Stimulated activated naive CD4-positive, alpha-beta T cell treated with Interleukin-2 at 50 U/mL for 16 hours (primary cell): ENCODE results near the gene ADCY5.
A peak's percentile ranks its signal among the peaks of the same experiment; 100 is the strongest.

ENCODE experiments used
- DNase-seq: peaks from one replicate; lab custom pipeline; 2025; lab: John Stamatoyannopoulos, UW

The ADCY5 gene

DNA sequence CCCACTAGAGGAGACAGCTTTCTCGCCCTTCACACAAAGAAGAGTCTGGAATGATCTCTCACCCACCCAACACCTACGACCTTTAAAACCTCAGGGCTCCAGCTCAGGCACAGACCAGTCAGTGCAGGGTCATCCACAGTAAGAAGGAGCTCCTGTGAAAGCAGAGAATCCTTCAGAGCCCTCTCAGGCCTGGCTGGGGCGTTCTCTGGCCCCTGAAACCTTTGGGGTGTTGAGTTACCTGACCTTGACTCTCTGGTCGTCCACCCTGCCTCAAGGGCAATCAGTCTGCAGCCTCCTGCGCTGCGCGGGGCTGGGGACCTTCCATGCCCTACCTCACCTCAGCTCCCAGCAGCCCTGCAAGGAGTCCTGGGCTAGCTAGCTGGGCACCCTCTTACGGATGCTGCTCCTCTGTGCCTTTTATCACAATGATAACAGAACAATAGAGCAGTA lies 106.2 kb downstream of the ADCY5 start:
- DNase-seq, result no peak

DNA sequence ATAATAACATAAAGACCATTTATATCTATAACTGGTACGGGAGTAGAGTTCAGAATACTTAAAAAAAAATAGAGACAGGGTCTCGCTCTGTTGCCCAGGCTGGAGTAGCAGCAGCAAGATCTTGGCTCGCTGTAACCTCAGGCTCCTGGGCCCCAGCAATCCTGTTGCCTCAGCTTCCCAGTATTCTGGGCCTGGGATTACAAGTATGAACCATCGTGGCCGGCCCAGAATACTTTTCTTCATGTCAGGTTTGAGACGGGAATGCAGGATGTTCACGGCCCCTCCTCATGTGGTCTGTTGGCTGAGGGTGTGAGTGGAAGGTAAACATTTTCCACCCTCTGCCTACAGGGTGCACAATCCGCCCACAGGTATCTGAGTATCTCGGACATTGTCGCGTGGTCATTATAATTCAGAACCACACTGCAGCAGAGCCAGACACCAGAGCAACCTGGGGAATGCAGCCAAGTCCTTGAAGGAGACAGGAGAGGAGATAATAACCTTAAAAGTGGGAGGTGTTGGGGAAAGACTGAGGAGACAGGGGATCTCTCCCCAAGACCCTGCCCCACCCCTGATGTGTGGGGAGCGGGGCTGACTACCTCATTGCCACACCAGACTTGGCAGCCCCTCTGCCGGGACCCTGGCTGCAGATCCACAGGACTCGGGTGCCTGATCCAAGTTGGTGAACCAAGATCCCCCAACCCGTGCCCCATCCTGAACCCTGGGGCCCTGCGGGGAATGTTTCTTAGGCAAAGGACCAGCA lies 106.8 kb downstream of the ADCY5 start:
- no peak for DNase-seq

DNA sequence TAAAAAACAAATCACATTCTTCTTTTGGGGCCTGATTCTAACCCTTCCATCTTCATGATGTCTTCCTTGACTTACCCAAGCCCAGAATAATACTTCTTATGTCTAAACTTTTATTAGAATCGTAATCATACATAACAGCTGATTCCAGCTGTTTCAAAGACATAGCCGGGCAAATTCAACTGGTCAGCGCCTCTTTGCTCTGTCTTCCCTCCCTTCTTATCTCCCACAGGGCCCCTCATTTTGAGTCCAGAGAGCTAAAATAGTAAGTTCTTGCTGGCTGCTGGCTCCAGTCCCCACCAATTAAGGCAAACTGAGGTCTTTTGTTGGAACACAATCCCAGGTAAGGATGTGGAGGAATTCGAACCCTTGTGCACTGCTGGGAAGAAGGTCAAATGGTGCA lies 108.6 kb downstream of the ADCY5 start:
- DNase-seq, result no peak

DNA sequence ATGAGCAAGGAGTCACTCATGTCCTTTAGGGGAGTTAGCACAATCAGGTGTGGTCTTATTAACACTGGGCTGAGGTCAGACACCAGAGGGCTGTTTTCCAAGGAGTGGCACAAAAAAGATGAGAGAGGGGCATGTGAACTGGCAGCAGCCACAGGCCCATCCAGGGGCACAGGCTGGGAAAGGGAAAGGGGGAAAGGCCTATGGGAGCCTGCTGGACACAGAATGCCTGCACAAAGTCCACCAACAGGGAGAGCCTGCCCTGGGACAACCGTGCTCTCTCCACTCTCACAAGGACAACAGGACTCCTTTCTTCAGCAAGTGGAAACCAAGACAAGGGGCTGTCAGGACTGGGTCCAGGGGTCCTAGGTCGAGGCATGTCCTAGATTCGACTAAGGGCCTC lies 109.6 kb downstream of the ADCY5 start:
- DNase-seq, result no peak

DNA sequence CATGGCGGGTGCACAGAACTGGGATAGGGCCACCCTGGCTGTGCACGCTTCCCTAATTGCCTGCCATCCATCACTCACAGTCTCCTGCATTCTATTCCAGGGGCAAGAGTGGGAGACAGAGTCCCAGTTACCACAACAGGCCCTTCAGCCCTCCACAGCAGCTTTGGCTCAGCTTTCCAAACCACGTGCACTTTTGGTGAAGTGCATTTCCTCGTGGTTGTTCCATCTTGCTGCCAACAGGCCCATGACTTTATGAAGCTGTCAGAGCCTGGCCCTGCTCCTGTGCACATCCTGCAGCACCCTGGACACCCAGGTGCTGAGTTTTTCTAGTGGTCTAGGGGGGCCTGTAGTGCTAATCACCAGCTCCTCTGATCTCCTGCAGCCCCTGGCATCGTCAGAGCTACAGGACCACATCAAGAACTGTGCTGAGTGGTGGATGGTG lies 110.2 kb downstream of the ADCY5 start:
- no peak for DNase-seq

DNA sequence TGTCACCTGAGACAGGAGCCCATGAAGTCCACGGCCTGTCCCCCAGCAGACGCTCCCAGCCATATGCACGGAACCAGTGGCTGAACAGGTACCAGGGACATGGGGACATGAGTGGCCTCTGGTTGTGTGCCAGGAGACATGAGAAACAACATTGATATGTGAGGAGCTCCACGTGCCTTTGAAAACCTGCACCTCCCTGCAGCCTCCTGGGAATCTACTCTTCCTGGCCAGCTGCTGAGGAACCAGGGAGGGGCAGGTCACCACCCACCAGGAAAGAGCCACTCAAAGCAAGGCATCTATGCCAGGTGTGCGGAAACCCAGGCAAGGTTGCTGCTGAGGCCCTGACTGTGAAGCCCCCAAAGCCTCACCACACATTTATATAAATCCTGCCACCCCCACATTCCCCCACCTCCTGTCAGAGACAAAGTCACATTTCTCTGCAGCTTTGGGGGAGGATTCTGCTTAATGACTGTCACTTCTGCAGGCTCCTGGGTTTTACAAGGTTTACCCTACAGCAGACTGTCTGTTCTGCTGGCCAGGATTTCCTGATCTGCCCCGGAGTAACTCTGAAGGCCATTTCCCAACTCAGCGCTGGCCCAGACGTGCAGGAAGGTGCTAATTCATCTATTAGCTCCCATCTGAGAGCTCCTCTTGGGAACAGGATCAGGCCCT lies 110.8 kb downstream of the ADCY5 start:
- no peak for DNase-seq

DNA sequence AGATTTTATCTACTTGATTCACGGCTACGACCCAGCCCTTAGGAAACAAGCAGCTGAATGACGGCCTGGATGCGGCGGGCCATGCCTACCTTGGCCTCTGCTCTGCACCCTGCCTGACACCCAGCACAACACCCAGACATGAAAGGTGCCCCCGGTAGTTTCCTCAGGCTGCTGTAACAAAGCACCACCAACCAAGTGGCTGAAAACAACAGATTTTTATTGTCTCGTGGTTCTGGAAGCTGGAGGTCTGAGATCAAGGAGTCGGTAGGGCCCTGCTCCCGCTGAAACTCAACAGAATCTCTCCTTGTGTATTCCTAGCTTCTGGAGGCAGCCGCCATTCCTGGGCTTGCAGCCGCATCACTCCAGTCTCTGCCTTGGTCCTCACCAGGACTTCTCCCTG lies 111.7 kb downstream of the ADCY5 start:
- no peak for DNase-seq

DNA sequence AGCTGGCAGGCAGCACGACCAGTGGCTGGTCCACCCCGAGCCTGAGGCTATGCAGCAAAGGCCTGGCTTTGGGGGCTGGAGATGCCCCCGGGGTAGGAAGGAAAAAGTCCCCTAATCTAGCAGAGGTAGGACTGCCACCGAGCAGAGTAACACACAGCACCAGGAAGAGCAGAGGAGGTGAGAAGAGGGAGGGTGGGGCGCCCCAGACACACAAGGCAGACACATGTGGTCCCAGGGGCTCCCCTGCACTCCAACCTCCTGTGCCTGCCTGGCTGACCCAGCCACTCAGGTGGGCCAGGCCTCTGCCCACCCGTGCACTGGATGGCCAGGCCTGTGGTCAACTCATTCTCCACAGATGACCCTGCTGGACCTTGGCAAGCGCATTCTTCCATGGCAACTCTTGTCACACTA lies 112.4 kb downstream of the ADCY5 start:
- DNase-seq, result no peak

DNA sequence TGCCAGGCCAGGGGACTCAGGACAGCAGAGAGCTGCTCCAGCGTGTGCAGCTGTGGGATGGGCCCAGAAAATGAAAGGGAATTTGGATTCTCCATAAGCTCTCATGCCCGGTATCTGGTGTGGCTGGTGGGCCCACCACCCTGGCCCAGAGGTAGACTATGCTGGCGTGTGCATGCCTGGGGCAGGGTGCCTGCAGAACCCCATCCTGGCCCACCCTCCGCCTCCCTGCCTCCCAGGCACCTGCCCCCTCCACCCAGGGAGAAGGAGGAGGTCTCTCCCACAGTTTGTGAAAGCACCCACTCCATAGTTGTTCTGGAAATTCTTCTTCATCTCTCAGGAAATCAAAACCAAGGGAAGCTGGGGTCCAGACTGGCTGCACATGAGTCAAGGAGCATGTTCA lies 112.9 kb downstream of the ADCY5 start:
- DNase-seq, result no peak

DNA sequence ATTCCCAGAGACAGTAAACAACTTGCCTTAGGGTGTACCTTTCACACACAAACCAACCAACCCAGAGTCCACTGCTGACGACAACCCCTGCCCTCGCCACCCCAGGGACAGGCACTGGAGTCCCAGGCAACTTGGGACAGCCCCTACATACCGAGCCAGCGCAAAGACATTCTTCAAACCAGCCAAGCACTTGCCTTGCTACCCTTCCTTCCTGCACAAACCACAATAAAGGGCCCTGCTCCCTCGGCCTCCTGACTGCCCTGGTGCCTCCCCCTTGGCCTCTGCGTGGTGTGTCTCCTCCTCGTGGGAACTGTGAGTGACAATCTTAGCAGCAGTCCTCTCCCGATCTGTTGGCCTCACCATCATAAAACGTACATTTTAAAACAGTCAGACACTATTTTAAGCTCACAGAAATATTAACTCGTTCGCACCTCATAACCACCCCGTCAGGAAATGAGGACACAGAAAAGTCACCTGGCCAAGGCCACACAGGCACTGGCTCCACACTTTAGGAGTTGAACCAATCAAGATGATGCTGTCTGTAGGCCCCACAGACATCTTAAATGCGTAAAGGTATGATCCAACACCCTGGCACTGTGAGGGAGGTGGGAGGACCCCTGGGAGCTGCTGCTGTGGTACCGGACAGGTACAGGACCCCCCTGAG lies 113.8 kb downstream of the ADCY5 start:
- DNase-seq, result no peak

DNA sequence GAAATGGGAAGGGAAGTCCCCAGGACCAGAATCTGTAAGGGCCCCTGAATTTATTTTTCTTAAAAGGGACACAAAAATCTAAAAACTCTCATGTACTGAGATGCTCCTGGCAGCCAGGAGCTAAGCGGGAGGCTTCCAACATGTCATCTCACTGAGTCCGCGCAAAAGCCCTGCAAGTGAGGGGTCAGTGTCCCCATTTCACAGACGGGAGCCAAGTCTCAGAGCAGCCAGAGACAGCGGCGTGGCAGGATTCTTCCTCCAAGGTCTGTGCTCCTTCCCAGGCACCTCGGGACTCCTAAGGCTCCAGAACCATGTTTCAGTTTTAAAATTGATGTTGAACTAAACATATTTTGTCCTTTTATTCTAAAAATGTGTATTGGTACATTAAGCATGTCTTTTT lies 114.8 kb downstream of the ADCY5 start:
- no peak for DNase-seq

DNA sequence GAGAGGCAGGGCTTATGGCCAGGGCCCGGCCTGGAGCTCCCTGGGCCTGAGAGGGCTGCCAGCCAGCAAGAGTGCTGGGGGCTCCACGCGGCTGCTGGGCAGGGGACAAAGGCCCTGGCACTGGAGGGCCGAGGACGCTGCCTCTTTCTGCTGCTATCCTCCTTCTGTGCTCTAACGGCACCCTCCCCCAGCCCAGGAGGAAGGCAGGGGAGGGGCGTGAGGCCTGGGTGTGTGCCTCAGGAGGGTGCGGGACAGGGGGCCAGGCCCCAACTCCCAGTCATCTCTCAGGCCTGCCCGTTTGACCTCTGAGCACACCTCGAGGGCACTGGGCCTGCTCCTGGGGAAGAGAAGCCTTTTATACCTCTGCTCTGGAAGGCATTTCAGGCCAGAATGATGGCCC lies 115.5 kb downstream of the ADCY5 start:
- no peak for DNase-seq

DNA sequence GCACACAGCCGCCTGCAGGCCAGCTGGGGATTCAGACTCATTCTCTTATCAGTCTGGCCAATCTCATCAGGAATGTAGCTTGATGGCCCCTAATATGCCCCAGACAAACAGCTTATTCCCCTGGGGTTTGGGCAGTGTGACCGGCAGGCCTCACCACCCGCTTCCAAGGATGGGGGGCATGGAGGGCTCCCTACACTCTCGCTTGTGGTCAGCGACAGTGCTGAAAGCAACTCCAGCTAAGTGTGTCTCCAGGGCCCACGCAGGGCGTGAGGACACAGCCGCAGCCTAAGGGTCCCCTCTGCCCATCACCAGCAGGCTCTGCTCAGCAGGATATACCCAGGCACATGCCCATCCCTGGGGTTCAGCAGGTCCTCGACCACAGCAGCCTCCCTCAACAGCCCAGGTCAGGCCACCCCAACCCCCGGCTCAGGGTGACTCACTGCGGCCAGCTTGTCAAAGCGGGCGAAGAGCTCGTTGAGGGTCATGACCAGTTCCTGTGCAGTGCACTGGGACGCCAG lies 116.7 kb downstream of the ADCY5 start:
- no peak for DNase-seq

DNA sequence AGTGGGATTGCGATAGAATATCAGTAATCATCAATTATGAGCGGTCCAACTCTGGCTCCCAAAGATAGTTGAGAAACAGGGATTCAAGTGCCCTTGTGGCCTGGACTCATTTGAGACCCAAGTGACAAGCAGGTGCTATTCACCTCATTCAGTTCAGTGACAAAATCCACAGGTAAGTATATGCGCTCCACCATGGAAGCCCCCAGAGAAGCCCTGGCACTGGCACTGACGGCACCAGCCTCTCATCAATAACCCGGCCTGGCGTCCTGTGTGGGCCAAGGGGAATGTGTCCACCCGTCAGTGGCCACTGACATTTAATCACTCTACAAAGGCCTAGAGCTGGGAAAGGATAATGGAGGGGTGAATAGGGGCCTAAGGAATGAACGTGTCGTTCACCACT lies 117.2 kb downstream of the ADCY5 start:
- no peak for DNase-seq

DNA sequence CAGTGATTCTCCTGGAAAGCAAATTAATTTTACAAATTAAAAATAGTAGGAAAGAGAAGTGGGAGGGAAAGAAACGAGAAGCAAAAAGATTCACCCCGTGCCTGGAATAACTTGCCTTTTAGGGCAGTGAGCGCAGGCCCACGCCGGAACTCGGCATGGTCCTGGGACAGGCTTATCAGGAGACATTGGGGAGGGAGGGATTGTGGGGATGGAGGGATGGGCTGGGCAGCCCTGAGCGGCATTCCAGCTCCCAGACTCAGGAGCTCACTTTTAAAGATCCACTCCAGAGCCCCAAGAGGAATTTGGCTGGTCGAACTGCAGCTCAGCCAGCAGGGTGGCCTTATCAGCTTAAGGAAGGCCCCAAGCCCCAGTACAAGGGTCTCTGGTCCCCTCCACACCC lies 117.9 kb downstream of the ADCY5 start:
- no peak for DNase-seq

DNA sequence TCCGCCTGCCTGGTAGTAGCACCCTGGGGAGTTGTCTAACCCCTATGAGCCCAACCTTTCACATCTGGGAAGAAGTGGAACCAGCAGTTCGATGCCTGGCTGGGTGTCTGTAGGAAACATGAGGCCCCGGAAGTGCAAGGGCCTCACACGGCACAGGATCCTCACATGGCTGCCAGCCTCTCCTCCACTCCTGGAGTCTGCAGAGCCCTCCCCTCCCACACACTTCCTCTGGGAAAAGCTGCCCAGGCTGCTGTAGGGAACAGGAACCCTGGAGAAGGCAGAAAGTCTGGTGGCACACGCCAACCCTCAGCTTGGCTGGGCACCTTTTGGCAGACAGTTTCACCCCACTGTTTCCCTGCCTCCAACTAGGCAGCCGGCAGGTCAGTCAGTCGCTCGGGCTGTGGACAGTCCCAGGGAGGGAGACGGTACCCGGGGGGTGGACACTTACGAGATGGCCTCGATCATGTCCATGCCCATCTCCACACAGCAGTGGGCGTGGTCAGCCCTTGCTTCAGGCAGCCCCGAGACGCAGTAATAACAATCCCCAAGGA lies 118.4 kb downstream of the ADCY5 start:
- DNase-seq, result no peak

DNA sequence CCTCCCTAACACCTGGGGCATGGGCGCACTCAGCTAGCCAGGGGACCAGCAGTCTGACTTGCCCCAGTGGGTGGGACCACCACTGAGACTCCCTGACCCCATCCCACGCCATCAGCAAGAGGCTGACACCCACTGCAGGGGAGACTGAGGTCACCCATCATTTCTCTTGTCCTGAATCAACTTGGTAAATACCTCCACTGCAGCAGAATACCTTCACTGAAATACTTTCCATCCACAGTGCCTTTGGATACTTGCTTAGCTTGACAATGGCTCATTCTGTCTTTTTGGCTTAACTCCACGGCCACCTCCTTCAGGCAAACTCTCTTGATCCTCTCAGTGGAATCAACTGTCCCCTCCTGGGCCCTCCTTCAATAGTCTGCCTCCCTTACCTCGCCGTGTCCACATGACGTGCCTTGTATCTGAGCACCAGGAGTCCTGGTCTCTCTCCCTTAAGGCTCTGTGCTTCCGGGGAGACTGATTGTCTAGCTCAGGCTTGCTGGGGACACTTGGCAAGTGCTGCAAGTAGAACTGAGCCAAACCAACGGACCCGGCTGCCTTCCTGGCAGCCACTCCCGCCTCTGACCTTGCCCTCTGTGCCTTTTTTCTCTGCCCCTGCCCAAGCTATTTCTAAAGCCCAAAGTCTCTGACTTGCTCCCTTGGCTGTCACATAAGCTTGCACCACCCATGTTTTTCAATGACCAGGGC lies 119.1 kb downstream of the ADCY5 start:
- DNase-seq, result no peak

DNA sequence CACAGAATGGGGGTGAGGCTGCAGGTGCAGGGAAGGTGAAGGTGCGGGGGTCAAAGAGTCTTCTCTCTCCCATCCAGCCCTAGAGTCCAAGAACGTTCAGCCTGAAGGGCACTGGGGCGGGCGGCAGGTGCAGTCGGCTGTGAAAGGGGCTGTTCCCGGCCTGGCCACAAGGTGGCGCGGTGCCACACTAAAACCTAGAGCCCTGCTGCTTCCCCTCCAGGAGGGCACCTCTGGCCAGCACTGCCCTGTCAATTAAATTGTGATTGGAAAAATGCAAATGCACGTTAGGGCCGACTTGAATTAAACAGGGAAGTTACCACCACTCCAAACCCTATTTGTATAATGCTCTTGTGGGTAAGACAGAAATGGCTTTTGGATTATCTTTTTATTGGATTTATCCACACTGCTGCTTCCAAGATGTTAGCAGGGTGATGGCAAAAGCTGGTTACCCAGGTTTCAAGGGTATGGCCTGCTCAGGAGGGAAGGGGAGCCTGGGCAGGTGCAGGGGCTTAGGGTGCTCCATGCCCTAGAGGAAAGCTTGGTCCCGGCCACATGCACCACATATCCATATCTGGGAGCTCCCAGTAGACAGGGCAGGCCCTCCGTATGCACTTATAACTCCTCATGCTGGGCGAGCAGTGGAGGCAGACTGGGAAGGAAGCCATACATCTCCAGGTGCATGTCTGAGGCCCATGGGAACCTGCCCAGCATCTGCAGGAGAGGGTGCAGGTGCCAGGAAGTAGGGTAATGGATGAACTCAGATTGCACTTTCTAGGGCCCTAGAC lies 119.8 kb downstream of the ADCY5 start:
- DNase-seq, result peak; percentile 50

DNA sequence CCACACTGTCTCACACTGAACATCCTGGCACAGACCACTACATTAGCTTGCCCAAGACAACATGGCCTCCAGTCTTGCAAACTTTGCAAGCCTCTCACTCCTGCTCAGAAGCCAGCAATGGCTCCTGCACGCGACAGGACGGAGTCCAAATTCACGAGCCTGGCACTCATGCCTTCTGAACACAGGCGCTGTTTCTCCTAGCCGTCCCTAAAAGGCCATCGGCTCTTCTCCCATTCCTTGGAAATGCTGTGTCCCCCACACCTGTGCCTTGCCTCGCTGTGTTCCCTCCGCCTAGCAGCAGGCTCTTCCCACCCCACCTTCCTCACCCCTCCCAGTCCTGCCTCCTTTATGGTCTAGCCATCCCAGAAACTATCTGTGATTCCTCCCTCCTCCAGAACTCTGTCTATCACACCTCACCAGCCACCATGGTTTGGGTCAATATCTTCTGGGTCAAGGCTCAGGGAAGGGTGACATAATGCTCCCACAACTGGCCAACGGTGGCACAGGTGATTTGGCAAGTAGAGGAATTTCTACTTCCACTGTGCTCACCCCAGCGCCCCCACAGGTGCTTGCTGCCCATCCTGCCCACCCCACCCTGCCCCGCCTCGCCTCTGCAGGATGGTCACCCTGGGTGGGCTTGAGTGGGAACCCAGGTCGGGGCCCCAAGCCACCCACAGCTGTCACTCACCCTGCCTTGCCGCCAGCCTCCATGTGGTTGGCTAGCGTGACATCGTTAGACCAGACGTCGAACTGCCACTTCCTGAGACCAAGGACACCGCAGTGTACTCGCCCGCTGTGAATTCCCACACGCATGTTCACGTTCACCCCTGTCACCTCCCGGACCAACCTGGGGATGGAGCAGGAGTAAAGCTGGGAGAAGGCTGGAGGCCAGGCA lies 120.7 kb downstream of the ADCY5 start:
- no peak for DNase-seq

DNA sequence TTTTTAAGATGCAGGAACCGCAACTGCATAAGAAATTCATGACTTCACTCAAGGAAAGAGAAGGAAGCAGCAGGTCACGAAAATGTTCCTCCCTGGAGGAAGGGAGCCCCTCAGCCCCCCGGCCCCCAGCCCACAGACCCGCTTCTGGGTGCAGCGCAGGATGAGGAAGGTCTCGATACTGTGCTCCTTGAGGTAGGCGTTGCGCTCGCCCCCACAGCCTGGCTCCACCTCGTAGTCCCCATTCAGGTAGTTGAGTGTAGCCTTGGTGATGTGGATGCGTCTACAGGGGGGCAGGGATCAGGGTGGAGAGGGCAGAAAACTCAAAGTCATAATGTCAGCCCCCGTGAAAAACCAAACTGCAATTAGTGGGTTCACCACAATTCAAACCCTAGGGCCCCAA lies 121.4 kb downstream of the ADCY5 start:
- no peak for DNase-seq
